Sigmoid colon (tissue), 4 donors: ENCODE measurements around the gene LDAF1.
"Not testable (repeated sequence)": the region's sequence is repeated elsewhere in the genome, so short reads cannot be mapped to it uniquely, and the experiment has no call there.

Experiments used
- POLR2A ChIP-seq, 2 donors: fragments of 450-650 bp; IDR thresholded peaks; one replicate each; pipeline ENCODE4 v1.6.1; 2016; ENCODE audit warnings: antibody characterized with exemption in 2 of 2, mild to moderate bottlenecking in 2 of 2, moderate library complexity in 2 of 2
- POLR2AphosphoS5 ChIP-seq, 4 donors: sonication (generic); formaldehyde crosslinking; IDR thresholded peaks; one replicate each; pipeline ENCODE4 v1.6.1; 2017; ENCODE audit warnings: antibody characterized with exemption in 4 of 4
- TF ChIP-seq, protein P1 (sequence below), 4 experiments: fragments of 450-650 bp in 3 of 4; fragments of 200-600 bp in 1 of 4; IDR thresholded peaks; one replicate each; pipeline ENCODE4 v1.5.1; 2016 to 2019; ENCODE audit warnings: antibody characterized with exemption in 4 of 4, mild to moderate bottlenecking in 3 of 4, moderate library complexity in 2 of 4

DNA sequence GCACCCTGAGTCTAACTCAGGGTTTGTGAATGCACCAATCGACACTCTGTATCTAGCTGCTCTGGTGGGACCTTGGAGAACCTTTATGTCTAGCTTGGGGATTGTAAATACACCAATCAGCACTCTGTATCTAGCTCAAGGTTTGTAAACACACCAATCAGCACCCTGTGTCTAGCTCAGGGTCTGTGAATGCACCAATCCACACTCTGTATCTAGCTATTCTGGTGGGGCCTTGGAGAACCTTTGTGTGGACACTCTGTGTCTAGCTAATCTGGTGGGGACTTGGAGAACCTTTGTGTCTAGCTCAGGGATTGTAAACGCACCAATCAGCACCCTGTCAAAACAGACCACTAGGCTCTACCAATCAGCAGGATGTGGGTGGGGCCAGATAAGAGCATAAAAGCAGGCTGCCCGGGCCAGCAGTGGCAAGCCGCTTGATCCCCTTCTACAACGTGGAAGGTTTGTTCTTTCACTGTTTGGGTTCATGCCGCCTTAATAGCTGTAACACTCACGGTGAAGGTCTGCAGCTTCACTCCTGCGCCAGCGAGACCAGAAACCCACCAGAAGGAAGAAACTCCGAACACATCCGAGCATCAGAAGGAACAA lies 5.2 kb upstream of the LDAF1 start:
- not testable (repeated sequence) for TF ChIP-seq POLR2AphosphoS5, POLR2A (IDR thresholded peaks at IDR 0.05)
- TF ChIP-seq, protein P1, sequence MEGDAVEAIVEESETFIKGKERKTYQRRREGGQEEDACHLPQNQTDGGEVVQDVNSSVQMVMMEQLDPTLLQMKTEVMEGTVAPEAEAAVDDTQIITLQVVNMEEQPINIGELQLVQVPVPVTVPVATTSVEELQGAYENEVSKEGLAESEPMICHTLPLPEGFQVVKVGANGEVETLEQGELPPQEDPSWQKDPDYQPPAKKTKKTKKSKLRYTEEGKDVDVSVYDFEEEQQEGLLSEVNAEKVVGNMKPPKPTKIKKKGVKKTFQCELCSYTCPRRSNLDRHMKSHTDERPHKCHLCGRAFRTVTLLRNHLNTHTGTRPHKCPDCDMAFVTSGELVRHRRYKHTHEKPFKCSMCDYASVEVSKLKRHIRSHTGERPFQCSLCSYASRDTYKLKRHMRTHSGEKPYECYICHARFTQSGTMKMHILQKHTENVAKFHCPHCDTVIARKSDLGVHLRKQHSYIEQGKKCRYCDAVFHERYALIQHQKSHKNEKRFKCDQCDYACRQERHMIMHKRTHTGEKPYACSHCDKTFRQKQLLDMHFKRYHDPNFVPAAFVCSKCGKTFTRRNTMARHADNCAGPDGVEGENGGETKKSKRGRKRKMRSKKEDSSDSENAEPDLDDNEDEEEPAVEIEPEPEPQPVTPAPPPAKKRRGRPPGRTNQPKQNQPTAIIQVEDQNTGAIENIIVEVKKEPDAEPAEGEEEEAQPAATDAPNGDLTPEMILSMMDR (IDR thresholded peaks at IDR 0.05), result not testable (repeated sequence)
